Cardiac septum (tissue), 1 donor: ENCODE measurements around the gene SAP130. TPM values are rescaled to one million over a fixed set of nuclear protein-coding genes. Genes with fewer than 3 reads are reported as not detected.
"Not testable (repeated sequence)": the region's sequence is repeated elsewhere in the genome, so short reads cannot be mapped to it uniquely, and the experiment has no call there.

ENCODE experiments used
- DNase-seq: peaks from one replicate; pipeline ENCODE4 v3.0.0-alpha.2; 2020; ENCODE audit warnings: low spot score
- intact Hi-C: fragments of 100-400 bp; cut with DNase I; formaldehyde crosslinking; loops from one replicate; pipeline ENCODE4 v1.14.0; 2022
- total RNA-seq: library from RNA; stranded (reverse); fragmentation: NEBNext Ultra II Directional; extraction: Animal tissue kit (Norgen Biotek cat#: 25700); gene quantifications from one replicate; pipeline ENCODE4 v1.2.1, GENCODE V29; 2021
- donor health status: DM: no; HTN: no; CAD: no.

SAP130 gene
- total RNA-seq, 1 donor from 2014 or later = 19.9 TPM

GRCh38 chr2:127907733-127908400, 120.0 kb downstream of the SAP130 start:
- intact Hi-C loops = not testable (repeated sequence)

GRCh38 chr2:127906206-127906926, 121.5 kb downstream of the SAP130 start:
- intact Hi-C loops = no loop called here
- DNase-seq = no peak

More at GRCh38 chr2:127907733-127908400, 120.0 kb downstream of the SAP130 start:
- not testable (repeated sequence) for DNase-seq

- DNase-seq = peak; percentile 78
- intact Hi-C loops = no loop called here
Measured at GRCh38 chr2:127901339-127902056, 126.4 kb downstream of the SAP130 start.

GRCh38 chr2:127897531-127898211, 130.2 kb downstream of the SAP130 start:
- intact Hi-C loops = loop anchor here (2.0 kb wide), 1 partner anchor 19 kb away; no protein-coding TSS in a partner anchor
- DNase-seq = no peak

GRCh38 chr2:127893494-127893893, 134.4 kb downstream of the SAP130 start:
- intact Hi-C loops = loop anchor here (5.0 kb wide), 1 partner anchor 59 kb away; no protein-coding TSS in a partner anchor
- DNase-seq = peak; percentile 46

GRCh38 chr2:127893033-127893432, 134.8 kb downstream of the SAP130 start:
- intact Hi-C loops = loop anchor here (5.0 kb wide), 1 partner anchor 59 kb away; no protein-coding TSS in a partner anchor
- no peak for DNase-seq

GRCh38 chr2:127891811-127892210, 136.0 kb downstream of the SAP130 start:
- peak; percentile 4 for DNase-seq
- intact Hi-C loops = loop anchor here (5.0 kb wide), 1 partner anchor 60 kb away; no protein-coding TSS in a partner anchor

Other genes starting within 250 kb of the SAP130 start
- 35.9 TPM for gene WDR33, start 216.9 kb downstream of the SAP130 start, total RNA-seq
- 19.6 TPM for gene POLR2D, start 169.9 kb downstream of the SAP130 start, total RNA-seq
- 11.8 TPM for gene AMMECR1L, start 142.1 kb downstream of the SAP130 start, total RNA-seq
- gene UGGT1, start 63.1 kb upstream of the SAP130 start, total RNA-seq = 28.0 TPM